Heart left ventricle (tissue), 13 donors: ENCODE data around the gene LPP.

Experiments
- CTCF ChIP-seq, 12 donors: fragments of 200-600 bp; sonication (generic) in 4 of 12; IDR thresholded peaks; one replicate each; pipeline versions ENCODE4 v1.5.0 to v1.8.0; 2018 to 2022; ENCODE audit warnings: antibody characterized with exemption in 12 of 12, mild to moderate bottlenecking in 5 of 12
- POLR2A ChIP-seq, 2 donors: fragments of 450-650 bp; IDR thresholded peaks; one replicate each; pipeline ENCODE4 v1.6.1; 2017; ENCODE audit warnings: antibody characterized with exemption in 2 of 2, mild to moderate bottlenecking in 2 of 2, moderate library complexity in 2 of 2
- donor health status: ischemic (EF 13 %, LVEDD 7.1; RV severe dilation, severe dysfunction).
- donor health status: DM: no; HTN: yes; CAD: no.
- donor health status: DM: no; HTN: no; CAD: no.
- donor health status: ischemic (EF 25% LVEDD 6.9; RV normal size, moderate dysfunction).
- donor health status: ischemic (EF 25% LVEDD 5.7; RV mildly dilated, moderate dysfunction).
- donor health status: ischemic (EF 35%, LVEDD 5.7; RV mildly dilated, moderate dysfunction).
- donor health status: nonischemic (EF 11% LVEDD 7.7; RV severe dilation, severe dysfunction).
- donor health status: DM: yes; HTN: yes; CAD: no.
- donor health status: PGD.
- donor health status: ischemic (EF 29% LVEDD 5.4; RV normal size, mild dysfunction).
- donor health status: nonischemic (EF 23%, LVEDD 6.1; RV moderate dilation, normal function).

GRCh38 chr3:188286087-188286513 lies 132.1 kb downstream of the LPP start:
- TF ChIP-seq CTCF (IDR thresholded peaks at IDR 0.05) = no peak
- TF ChIP-seq POLR2A (IDR thresholded peaks at IDR 0.05) = peak in 1 of 2 donors; percentile 22
